ENCODE results near the gene DYNLT1.

Gene DYNLT1

GRCh38 chr6:158595223-158595622, 49.3 kb downstream of the DYNLT1 start:
- no peak for DNase-seq

- DNase-seq, result no peak
Measured at GRCh38 chr6:158593670-158594069, 50.9 kb downstream of the DYNLT1 start.

GRCh38 chr6:158591810-158592209, 52.7 kb downstream of the DYNLT1 start:
- DNase-seq, result no peak

GRCh38 chr6:158591134-158591809, 53.3 kb downstream of the DYNLT1 start:
- DNase-seq, result no peak

GRCh38 chr6:158589366-158589765, 55.2 kb downstream of the DYNLT1 start:
- no peak for DNase-seq

GRCh38 chr6:158586652-158587051, 57.9 kb downstream of the DYNLT1 start:
- no peak for DNase-seq

Measured in activated CD4-positive, alpha-beta T cell treated with anti-CD3 and anti-CD28 coated beads, Interleukin-2, amount 50 U/mL, for 1 hour (primary cell).